Neuron (in vitro differentiated cells): ENCODE data around the gene LGALS7B.
"Not testable (repeated sequence)": the region's sequence is repeated elsewhere in the genome, so short reads cannot be mapped to it uniquely, and the experiment has no call there.

ENCODE experiments used
- H2AFZ ChIP-seq: one replicate; pipeline ENCODE4 v1.6.1; 2013; ENCODE audit warnings: low read depth, mild to moderate bottlenecking, inconsistent platforms, low read length, moderate library complexity
- H3K27me3 ChIP-seq: one replicate; pipeline ENCODE4 v1.6.1; 2013; ENCODE audit warnings: low read length; ENCODE audit not compliant: insufficient read depth
- H3K36me3 ChIP-seq: one replicate; pipeline ENCODE4 v1.6.1; 2013; ENCODE audit warnings: low read length; ENCODE audit not compliant: insufficient read depth
- H3K4me1 ChIP-seq: one replicate; pipeline ENCODE4 v1.6.1; 2013; ENCODE audit warnings: low read length; ENCODE audit not compliant: insufficient read depth
- H3K4me3 ChIP-seq: 2 replicates; pipeline ENCODE4 v1.5.1; 2013; ENCODE audit warnings: mild to moderate bottlenecking, low read length, moderate library complexity
- H3K9me3 ChIP-seq: one replicate; pipeline ENCODE4 v1.6.1; 2013; ENCODE audit warnings: low read length

LGALS7B gene

DNA sequence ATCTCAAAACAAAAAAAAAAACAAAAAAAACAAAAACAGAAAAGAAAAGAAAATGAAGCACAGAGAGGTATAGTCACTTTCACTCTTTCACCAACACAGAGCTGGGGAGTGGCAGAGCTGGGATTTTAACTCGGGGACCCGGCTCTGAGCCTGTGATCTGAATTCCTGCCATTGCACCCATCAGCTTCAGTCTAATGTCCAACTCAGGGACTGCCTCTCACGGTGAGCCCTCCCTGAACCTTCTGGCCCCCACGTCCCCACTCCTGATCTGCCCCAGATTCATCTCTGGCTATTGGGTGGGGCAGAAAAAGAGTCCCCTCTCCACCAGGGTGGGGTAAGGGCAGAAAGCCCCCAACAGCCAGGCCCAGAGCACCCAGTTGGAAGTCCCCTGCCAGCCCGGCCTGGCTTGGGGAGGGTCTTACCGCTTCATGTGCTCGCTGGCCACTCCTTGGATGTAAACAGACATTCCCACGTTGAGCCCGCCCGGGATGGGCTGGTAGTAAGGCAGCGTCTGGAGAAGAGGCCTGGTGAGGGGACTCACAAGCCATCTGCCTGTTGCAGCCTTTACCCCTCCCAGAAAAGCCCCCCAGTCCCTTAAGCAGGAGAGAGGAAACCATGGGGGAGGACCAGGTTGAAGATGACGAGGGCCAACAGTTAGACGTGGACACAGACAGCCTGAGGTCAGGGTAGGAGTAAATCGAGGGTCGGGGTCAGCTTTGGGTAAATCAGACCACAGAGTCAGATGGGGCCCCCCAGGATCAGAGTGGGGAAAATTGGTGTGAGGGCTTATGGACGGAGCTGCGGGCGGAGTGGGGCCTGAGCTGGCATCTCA is 23.2 kb downstream of the LGALS7B start:
- Histone ChIP-seq H3K36me3 (peaks cover 14% of the 10 kb centered on the region), H3K27me3 (no peaks in the 10 kb centered on the region), H3K9me3 (no peaks in the 10 kb centered on the region), H3K4me3 (no peak overlapping the region), H2AFZ (no peak overlapping the region), H3K4me1 (no peaks in the 10 kb centered on the region)

DNA sequence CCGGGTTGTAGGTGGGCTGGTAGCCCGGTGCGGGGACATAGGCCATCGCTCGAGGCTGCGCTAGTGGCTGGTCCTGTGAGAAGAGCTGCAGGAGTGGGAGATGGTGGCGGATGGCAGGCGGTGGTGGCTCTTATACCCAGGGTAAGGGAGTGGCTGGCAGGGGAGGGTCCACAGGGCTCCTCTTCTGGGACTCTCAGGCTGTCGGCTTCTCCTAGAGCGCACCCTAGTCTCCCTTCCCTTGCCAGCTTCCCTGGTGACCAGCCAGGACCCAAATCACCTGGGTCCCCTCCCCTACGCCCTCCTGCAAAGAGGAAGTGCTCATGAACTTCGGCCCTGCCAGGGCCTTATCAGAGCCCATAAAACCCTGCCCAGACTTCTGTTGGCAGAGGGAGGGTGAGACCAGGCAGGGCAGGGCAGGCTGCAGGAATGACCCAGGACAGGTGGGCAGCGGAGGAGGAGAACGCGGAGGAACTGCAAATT is 23.9 kb downstream of the LGALS7B start, which contains the start of gene LGALS4:
Gene LGALS4, minus strand, starts transcription at position 105 of the 480 bp plus-strand sequence. Its CDS starts 59 bp downstream, at position 46.
- H3K27me3 ChIP-seq = no peaks in the 10 kb centered on the region
- no peaks in the 10 kb centered on the region for H3K9me3 ChIP-seq
- H3K4me1 ChIP-seq = no peaks in the 10 kb centered on the region
- peaks cover 18% of the 10 kb centered on the region for H3K36me3 ChIP-seq
- H3K4me3 ChIP-seq = no peak within 1 kb of the TSS
- H2AFZ ChIP-seq = no peak within 1 kb of the TSS

DNA sequence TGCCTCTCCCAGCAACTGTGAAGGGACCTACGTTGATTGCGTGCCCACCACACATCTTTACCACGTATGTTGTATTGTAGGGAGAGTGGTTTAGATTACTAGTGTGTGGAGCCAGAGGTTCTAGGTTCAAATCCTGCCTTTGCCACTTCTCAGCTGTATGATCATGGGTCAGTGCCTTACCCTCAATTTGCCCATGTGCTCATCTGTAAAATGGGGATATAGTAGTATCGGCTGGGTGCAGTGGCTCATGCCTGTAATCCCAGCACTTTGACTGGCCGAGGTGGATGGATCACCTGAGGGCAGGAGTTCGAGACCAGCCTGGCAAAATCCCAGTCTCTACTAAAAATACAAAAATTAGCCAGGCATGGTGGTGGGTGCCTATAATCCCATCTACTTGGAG is 24.3 kb downstream of the LGALS7B start:
- Histone ChIP-seq H2AFZ (no peak overlapping the region), H3K36me3 (peaks cover 18% of the 10 kb centered on the region), H3K4me3 (no peak overlapping the region), H3K9me3 (no peaks in the 10 kb centered on the region), H3K4me1 (no peaks in the 10 kb centered on the region), H3K27me3 (no peaks in the 10 kb centered on the region)

DNA sequence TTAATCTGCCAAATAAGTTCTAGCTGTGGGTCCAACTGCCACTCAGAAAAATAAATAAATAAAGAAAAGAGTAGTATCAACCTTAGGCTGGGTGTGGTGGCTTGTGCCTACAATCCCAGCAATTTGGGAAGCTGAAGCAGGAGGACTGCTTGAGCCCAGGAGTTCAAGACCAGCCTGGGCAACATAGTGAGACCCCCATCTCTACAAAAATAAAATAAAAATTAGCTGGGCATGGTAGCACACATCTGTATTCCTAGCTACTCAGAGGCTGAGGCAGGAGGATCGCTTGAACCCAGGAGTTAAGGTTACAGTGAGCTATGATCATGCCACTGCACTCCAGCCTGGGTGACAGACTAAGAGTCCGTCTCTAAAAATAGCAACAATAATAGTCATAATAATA is 24.9 kb downstream of the LGALS7B start:
- not testable (repeated sequence) for H3K27me3 ChIP-seq, H3K4me3 ChIP-seq, H3K9me3 ChIP-seq, H2AFZ ChIP-seq, H3K4me1 ChIP-seq
- H3K36me3 ChIP-seq = peaks cover 18% of the 10 kb centered on the region

DNA sequence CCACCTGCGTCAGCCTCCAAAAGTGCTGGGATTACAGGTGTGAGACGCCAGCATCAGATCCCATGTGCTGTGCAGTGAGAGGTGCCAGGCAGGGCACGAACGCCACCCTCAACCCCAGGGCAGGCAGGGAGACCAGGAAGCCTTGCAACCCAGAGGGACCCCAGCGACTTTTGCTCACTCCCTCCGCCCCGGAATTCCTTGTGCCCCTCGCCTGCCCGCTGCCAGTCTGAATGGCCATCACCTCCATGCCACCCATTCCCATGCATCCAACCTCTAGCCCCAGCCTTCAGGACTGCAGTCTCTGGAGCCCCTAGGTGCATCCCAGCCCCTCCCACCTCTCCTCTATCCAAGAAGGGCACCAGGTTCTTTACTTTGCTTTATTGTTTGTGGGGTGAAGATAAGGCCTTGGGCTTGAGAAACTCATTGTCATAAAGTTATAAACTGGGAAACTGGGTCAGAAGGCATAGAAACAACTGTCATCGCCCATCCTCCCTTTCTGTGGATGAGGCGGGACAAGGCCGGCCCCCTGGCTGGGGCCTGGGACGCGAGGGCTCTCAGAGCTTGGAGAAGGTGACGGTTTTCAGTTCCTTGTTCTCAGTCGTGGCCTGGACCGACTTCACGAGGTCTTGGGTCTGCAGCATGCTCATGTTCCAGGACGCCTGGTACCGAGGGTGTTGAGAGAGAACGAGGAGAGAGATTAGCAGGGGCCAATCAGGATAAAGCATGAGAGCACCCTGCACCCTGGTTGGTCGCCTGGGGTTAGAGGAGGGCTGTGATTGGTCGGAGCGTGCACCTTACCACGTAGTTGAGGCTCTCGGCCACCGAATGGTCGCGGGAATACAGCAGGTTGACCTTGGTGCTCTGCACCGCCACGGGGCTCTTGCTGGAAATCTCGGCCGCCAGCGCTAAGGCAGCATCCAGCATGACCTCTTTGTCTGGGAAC is 26.3 kb downstream of the LGALS7B start:
- H3K4me1 ChIP-seq = no peaks in the 10 kb centered on the region

DNA sequence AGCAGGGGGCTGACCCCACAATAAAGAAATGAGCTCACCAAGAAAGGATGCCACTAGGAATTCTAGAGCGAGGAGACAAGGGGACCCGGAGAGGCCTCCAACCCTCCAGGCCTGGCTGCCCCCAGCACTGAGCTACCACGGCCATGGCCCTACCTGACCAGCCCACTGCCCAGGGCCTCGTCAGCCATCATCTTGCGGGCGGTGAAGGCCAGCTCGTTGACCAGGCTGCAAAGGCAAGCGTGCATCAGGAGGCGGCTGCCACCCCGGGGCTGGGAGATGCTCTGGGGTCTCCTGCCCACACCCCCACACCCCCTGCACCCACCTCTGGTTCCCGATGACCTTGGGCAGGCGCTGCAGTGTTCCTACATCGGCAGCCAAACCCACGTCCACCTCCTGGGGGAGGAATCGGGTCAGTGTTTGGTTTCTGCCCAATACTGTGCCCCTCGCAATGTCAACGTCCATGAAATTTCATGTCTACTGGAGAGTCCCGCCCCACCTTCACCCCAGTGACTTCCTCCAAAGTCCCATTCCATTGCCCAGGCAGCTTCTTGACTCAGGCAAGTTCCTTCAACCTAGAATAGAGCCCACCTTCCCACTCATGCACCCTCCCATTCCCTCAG is 27.2 kb downstream of the LGALS7B start:
- Histone ChIP-seq H3K36me3 (peaks cover 18% of the 10 kb centered on the region), H3K4me3 (no peak overlapping the region), H2AFZ (no peak overlapping the region), H3K9me3 (peaks cover 3% of the 10 kb centered on the region), H3K27me3 (no peaks in the 10 kb centered on the region), H3K4me1 (no peaks in the 10 kb centered on the region)

More for the DNA sequence above, 26.3 kb downstream of the LGALS7B start:
- peaks cover 18% of the 10 kb centered on the region for H3K36me3 ChIP-seq
- no peaks in the 10 kb centered on the region for H3K27me3 ChIP-seq
- H2AFZ ChIP-seq = no peak overlapping the region
- no peaks in the 10 kb centered on the region for H3K9me3 ChIP-seq
- H3K4me3 ChIP-seq = no peak overlapping the region

DNA sequence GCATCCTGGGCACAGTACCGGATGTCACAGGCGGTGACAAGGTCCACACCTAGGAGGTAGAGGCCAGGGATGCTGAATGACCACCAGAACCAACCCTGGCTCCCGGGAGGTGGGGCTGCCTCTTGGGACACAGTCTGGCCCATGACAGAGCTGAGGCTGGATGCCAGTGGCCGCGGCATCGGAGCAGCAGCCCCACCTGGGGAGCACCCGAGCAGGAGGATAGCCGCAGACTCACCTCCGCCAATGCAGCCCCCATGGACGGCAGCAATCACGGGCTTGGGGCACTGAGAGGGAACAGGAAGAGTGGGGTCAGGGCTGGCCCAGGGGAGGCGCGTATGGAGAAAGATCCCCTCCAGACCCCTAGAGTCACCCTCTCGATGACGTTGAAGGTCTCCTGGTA is 28.1 kb downstream of the LGALS7B start:
- Histone ChIP-seq H3K4me1 (no peaks in the 10 kb centered on the region), H3K4me3 (no peak overlapping the region), H2AFZ (no peak overlapping the region)

DNA sequence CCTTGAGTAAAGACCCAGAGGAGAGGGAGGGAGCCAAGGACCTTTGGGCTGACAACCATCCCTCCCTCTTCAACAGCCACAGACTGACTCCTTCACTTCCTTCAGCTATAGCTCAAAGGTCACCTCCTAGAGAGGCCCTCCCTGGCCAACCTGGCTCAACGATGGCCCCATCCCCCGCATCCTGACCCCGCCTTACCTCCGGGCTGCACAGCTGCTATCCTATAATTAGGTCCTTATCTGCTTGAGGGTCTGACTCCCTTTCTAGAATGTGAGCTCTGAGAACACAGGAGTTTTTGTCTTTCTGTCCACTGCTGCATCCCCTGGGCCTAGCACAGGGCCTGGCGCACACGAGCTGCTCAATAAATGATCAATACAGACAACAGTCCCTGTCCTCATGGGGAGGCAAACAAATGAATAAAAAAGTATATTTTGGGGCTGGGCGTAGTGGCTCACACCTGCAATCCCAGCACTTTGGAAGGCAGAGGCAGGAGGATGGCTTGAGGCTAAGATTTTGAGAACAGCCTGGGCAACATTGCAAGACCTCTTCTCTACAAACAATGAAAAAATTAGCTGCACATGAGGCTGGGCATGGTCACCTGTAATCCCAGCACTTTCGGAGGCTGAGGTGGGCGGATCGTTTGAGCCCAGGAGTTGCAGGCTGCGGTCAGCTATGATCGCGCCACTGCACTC is 30.4 kb downstream of the LGALS7B start:
- H3K4me1 ChIP-seq = no peaks in the 10 kb centered on the region
- peaks cover 7% of the 10 kb centered on the region for H3K9me3 ChIP-seq
- no peak overlapping the region for H2AFZ ChIP-seq
- no peak overlapping the region for H3K4me3 ChIP-seq
- no peaks in the 10 kb centered on the region for H3K27me3 ChIP-seq
- peaks cover 26% of the 10 kb centered on the region for H3K36me3 ChIP-seq

More for the DNA sequence above, 28.1 kb downstream of the LGALS7B start:
- Histone ChIP-seq H3K36me3 (peaks cover 18% of the 10 kb centered on the region), H3K9me3 (peaks cover 3% of the 10 kb centered on the region), H3K27me3 (no peaks in the 10 kb centered on the region)

DNA sequence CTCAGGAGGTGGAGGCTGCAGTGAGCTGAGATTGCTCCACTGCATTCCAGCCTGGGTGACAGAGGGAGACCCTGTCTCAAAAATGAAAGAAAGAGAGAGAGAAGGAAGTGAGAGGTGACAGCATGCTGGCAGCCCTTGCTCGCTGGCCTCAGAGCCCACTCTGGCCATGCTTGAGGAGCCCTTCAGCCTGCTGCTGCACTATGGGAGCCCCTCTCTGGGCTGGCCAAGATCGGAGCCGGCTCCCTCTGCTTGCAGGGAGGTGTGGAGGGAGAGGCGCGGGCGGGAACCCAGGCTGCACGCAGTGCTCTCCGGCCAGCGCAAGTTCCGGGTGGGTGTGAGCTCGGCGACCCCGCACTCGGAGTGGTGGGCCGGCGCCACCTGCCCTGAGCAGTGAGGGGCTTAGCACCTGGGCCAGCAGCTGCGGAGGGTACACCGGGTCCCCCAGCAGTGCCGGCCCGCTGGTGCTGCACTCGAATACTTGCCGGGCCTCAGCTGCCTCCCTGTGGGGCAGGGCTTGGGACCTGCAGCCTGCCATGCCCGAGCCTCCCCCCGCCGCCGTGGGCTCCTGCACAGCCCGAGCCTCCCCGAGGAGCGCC is 32.3 kb downstream of the LGALS7B start:
- not testable (repeated sequence) for H3K4me3 ChIP-seq, H2AFZ ChIP-seq, H3K4me1 ChIP-seq, H3K27me3 ChIP-seq, H3K9me3 ChIP-seq
- H3K36me3 ChIP-seq = peaks cover 21% of the 10 kb centered on the region

DNA sequence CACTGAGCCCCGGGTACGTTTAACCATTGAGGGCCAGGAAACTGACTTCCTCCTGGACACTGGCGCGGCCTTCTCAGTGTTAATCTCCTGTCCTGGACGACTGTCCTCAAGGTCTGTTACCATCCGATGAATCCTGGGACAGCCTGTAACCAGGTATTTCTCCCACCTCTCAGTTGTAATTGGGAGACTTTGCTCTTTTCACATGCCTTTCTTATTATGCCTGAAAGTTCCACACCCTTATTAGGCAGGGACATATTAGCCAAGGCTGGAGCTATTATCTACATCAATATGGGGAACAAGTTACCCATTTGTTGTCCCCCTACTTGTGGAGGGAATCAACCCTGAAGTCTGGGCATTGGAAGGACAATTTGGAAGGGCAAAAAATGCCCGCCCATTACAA is 36.9 kb downstream of the LGALS7B start:
- not testable (repeated sequence) for H3K27me3 ChIP-seq, H2AFZ ChIP-seq, H3K9me3 ChIP-seq, H3K4me1 ChIP-seq, H3K4me3 ChIP-seq
- H3K36me3 ChIP-seq = peaks cover 29% of the 10 kb centered on the region

DNA sequence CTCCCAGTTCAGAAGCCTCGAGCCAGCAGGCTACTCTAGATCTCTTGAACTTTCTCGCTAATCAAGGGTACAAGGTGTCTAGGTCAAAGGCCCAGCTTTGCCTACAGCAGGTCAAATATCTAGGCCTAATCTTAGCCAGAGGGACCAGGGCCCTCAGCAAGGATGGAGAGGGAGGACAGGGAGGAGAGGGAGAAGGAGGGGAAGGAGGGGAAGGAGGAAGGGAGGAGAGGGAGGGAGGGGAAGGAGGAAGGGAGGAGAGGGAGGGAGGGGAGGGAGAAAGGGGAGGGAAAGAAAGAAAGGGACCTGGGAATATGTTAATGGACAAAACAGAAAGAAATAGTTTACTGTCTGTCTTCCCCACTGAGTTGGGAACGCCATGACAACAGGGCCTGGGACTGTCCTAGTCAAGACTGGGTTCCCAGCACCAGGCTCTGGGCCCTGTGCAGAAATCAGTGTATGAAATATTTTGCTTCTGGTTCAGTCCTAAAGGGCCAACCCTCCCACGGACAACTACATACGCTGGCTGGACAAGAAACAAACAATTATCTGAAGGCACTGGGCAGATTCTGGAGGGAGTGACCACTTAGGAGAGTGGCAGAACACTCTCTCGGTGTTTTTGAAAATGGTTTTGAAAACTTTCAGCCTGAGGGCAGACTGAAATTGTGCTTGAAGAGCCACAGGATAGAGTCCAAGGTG is 38.0 kb downstream of the LGALS7B start:
- peaks cover 29% of the 10 kb centered on the region for H3K36me3 ChIP-seq
- H2AFZ ChIP-seq = no peak overlapping the region
- H3K4me1 ChIP-seq = peaks cover 6% of the 10 kb centered on the region
- no peaks in the 10 kb centered on the region for H3K27me3 ChIP-seq
- peaks cover 4% of the 10 kb centered on the region for H3K9me3 ChIP-seq
- H3K4me3 ChIP-seq = no peak overlapping the region

DNA sequence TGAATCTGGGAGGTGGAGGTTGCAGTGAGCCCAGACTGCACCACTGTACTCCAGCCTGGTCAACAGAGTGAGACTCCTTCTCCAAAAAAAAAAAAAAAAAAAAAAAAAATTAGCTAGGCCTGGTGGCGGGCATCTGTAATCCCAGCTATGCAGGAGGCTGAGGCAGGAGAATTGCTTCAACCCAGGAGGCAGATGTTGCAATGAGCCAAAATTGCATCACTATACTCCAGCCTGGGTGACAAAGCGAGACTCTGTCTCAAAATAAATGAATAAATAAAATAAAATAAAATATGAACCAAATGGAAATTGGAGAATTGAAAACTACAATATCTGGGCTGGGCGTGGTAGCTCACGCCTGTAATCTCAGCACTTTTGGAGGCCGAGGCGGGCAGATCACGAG is 40.2 kb downstream of the LGALS7B start:
- not testable (repeated sequence) for H3K27me3 ChIP-seq, H3K9me3 ChIP-seq, H3K4me1 ChIP-seq, H2AFZ ChIP-seq, H3K4me3 ChIP-seq
- H3K36me3 ChIP-seq = peaks cover 22% of the 10 kb centered on the region
